GM18861 (cell line): ENCODE data around the gene HCFC2.

Experiments
- ATAC-seq: cut with Tn5 transposase; IDR thresholded peaks from one replicate; pipeline ENCODE4 v1.9.1; 2021; ENCODE audit not compliant: unreplicated experiment

The HCFC2 gene

GRCh38 chr12:104056419-104056972, 7.8 kb upstream of the HCFC2 start:
- no peak for ATAC-seq

- ATAC-seq, result no peak
These were observed 6.5 kb upstream of the HCFC2 start for GRCh38 chr12:104057771-104058197.

- ATAC-seq, result no peak
These were observed 5.5 kb upstream of the HCFC2 start for GRCh38 chr12:104058802-104059201.

- ATAC-seq, result no peak
These were observed 4.4 kb upstream of the HCFC2 start for GRCh38 chr12:104059963-104060362.

GRCh38 chr12:104060791-104061190, 3.5 kb upstream of the HCFC2 start:
- ATAC-seq, result no peak

- ATAC-seq, result peak; percentile 28
These were observed 660 bp upstream of the HCFC2 start for GRCh38 chr12:104063712-104064030.

GRCh38 chr12:104064842-104065427, 604 bp downstream of the HCFC2 start:
- no peak for ATAC-seq

GRCh38 chr12:104072099-104072498, 7.8 kb downstream of the HCFC2 start:
- no peak for ATAC-seq

- ATAC-seq, result no peak
These were observed 9.4 kb downstream of the HCFC2 start for GRCh38 chr12:104073699-104074098.

GRCh38 chr12:104079024-104079423, 14.7 kb downstream of the HCFC2 start:
- ATAC-seq, result no peak

GRCh38 chr12:104080764-104081163, 16.4 kb downstream of the HCFC2 start:
- no peak for ATAC-seq

GRCh38 chr12:104083769-104084475, 19.6 kb downstream of the HCFC2 start:
- ATAC-seq, result peak; percentile 75

GRCh38 chr12:104090685-104091084, 26.4 kb downstream of the HCFC2 start:
- ATAC-seq, result no peak

- no peak for ATAC-seq
These were observed 26.8 kb downstream of the HCFC2 start for GRCh38 chr12:104091136-104091535.

- no peak for ATAC-seq
These were observed 30.0 kb downstream of the HCFC2 start for GRCh38 chr12:104094284-104094683.

GRCh38 chr12:104095289-104095688, 31.0 kb downstream of the HCFC2 start:
- no peak for ATAC-seq

- ATAC-seq, result no peak
These were observed 33.6 kb downstream of the HCFC2 start for GRCh38 chr12:104097954-104098353.

- ATAC-seq, result no peak
These were observed 41.1 kb downstream of the HCFC2 start for GRCh38 chr12:104105461-104105860.

GRCh38 chr12:104106965-104107364, 42.6 kb downstream of the HCFC2 start:
- ATAC-seq, result no peak

- ATAC-seq, result no peak
These were observed 44.6 kb downstream of the HCFC2 start for GRCh38 chr12:104108755-104109445.

GRCh38 chr12:104109446-104110271, 45.3 kb downstream of the HCFC2 start:
- ATAC-seq, result no peak
